Panc1 (cell line): ENCODE results near the gene AWAT2. TPM values are rescaled to one million over a fixed set of nuclear protein-coding genes. Genes with fewer than 3 reads are reported as not detected.
A peak's percentile ranks its signal among the peaks of the same experiment; 100 is the strongest.

Experiments
- ATAC-seq: fragments of 200-7000 bp; cut with Tn5 transposase; 2 replicates; pipeline ENCODE4 v1.9.1; 2020; ENCODE audit warnings: mild to moderate bottlenecking, moderate library complexity
- BruUV-seq: library from RNA; stranded (reverse); fragments of 400-500 nt; replicated peaks from 2 replicates; lab custom pipeline; 2021; lab: Mats Ljungman, UMichigan
- CTCF ChIA-PET: fragments of 300-600 bp; sonication (Branson Sonifier 250); formaldehyde crosslinking; loops from one replicate; lab custom pipeline; 2022; ENCODE audit warnings: antibody characterized with exemption; lab: Charles Lee
- POLR2A ChIA-PET: fragments of 300-600 bp; sonication (Branson Sonifier 250); formaldehyde crosslinking; loops from one replicate; lab custom pipeline; 2022; ENCODE audit warnings: antibody characterized with exemption; lab: Charles Lee
- DNase-seq: peaks from one replicate; pipeline ENCODE4 v3.0.0-alpha.2; 2010; ENCODE audit warnings: low read depth, low spot score
- H3K27ac ChIP-seq: 2 replicates; pipeline ENCODE4 v1.5.1; 2011; ENCODE audit warnings: mild to moderate bottlenecking, low read length, inconsistent platforms
- H3K27me3 ChIP-seq: fragments of 200-500 bp; sonication (Bioruptor generic); 2 replicates; pipeline ENCODE4 v1.6.0; 2014; ENCODE audit warnings: low read length, inconsistent platforms; ENCODE audit not compliant: control insufficient read depth, insufficient read depth
- H3K36me3 ChIP-seq: fragments of 200-500 bp; sonication (Bioruptor generic); 2 replicates; pipeline ENCODE4 v1.5.1; 2014; ENCODE audit warnings: inconsistent platforms, mild to moderate bottlenecking, low read length, moderate library complexity; ENCODE audit not compliant: control insufficient read depth, insufficient read depth
- H3K4me1 ChIP-seq: 2 replicates; pipeline ENCODE4 v1.5.1; 2011; ENCODE audit warnings: inconsistent platforms, mild to moderate bottlenecking, low read length, moderate library complexity; ENCODE audit not compliant: control insufficient read depth, insufficient read depth
- H3K4me3 ChIP-seq, 2 experiments: 2 replicates each; pipeline ENCODE4 v1.5.1; 2011 to 2012; ENCODE audit warnings: low read depth in 2 of 2, low read length in 2 of 2, mild to moderate bottlenecking in 2 of 2, inconsistent platforms in 1 of 2, moderate library complexity in 1 of 2
- H3K9me3 ChIP-seq: fragments of 200-500 bp; sonication (Bioruptor generic); 2 replicates; pipeline ENCODE4 v1.5.1; 2014; ENCODE audit warnings: low read depth, mild to moderate bottlenecking, inconsistent platforms, low read length, moderate library complexity; ENCODE audit not compliant: control insufficient read depth, insufficient read depth
- CTCF ChIP-seq: fragments of 450-650 bp; IDR thresholded peaks from 2 replicates; pipeline ENCODE4 v1.5.1; 2017; ENCODE audit warnings: mild to moderate bottlenecking
- POLR2AphosphoS5 ChIP-seq: IDR thresholded peaks from 2 replicates; pipeline ENCODE4 v1.6.1; 2012; ENCODE audit warnings: mild to moderate bottlenecking, low read depth, low read length, moderate library complexity
- REST ChIP-seq, 2 experiments: IDR thresholded peaks; 2 replicates each; pipeline ENCODE4 v1.6.1; 2011 to 2012; ENCODE audit warnings: low read depth in 2 of 2, control low read depth in 1 of 2, low read length in 1 of 2, mild to moderate bottlenecking in 1 of 2, moderate library complexity in 1 of 2; ENCODE audit not compliant: insufficient read depth in 1 of 2
- SIN3A ChIP-seq: IDR thresholded peaks from 2 replicates; pipeline ENCODE4 v1.6.1; 2012; ENCODE audit warnings: low read depth, mild to moderate bottlenecking, low read length, moderate library complexity, borderline replicate concordance; ENCODE audit not compliant: insufficient read depth
- TCF7L2 ChIP-seq: IDR thresholded peaks from 2 replicates; pipeline ENCODE4 v1.6.1; 2011; ENCODE audit warnings: mild to moderate bottlenecking, low read depth, low read length, inconsistent platforms
- in situ Hi-C: cut with HindIII; loops from 2 replicates; pipeline ENCODE4 v1.10.0; 2016; ENCODE audit warnings: low sequenced_read_pairs, low pct_unique_long_range_greater_than_20kb
- intact Hi-C: fragments of 100-400 bp; cut with micrococcal nuclease; formaldehyde crosslinking; loops from one replicate; pipeline ENCODE4 v1.10.0; 2022; ENCODE audit not compliant: unreplicated experiment
- total RNA-seq: library from RNA; stranded (reverse); gene quantifications from one replicate; pipeline ENCODE4 v1.2.1, GENCODE V29; 2021; ENCODE audit not compliant: unreplicated experiment

AWAT2 gene
- total RNA-seq, 1 experiment from 2014 or later, result not detected

- H3K27ac ChIP-seq, result no peak overlapping the region
- ChIA-PET POLR2A (no interaction called here), CTCF (interaction anchor here (0.6 to 1.8 kb wide), 2 partner anchors 64 to 1101 kb away, joined by 3 read pairs; no protein-coding TSS in a partner anchor)
- H3K4me3 ChIP-seq, result no peak overlapping the region
- no peaks in the 10 kb centered on the region for H3K9me3 ChIP-seq
- no TSS peak for BruUV-seq
- no peaks in the 10 kb centered on the region for H3K36me3 ChIP-seq
- TF ChIP-seq CTCF (peak; percentile 78), SIN3A (no peak)
- DNase-seq (no peak), ATAC-seq (peak; percentile 73; the same call in 1 of the 2 replicates)
- intact Hi-C loops, result loop anchor here (2.0 to 10.0 kb wide), 2 partner anchors 63 to 539 kb away; no protein-coding TSS in a partner anchor
- H3K27me3 ChIP-seq, result no peaks in the 10 kb centered on the region
- no peaks in the 10 kb centered on the region for H3K4me1 ChIP-seq
- in situ Hi-C loops, result no loop called here
These were observed 16.2 kb downstream of the AWAT2 start for GRCh38 chrX:70033348-70034051.

GRCh38 chrX:70032792-70033191 lies 16.9 kb downstream of the AWAT2 start:
- POLR2A ChIA-PET, result no interaction called here
- in situ Hi-C loops, result no loop called here
- Histone ChIP-seq H3K36me3 (no peaks in the 10 kb centered on the region), H3K4me3 (no peak overlapping the region), H3K4me1 (no peaks in the 10 kb centered on the region), H3K9me3 (no peaks in the 10 kb centered on the region), H3K27ac (no peak overlapping the region), H3K27me3 (no peaks in the 10 kb centered on the region)
- no TSS peak for BruUV-seq
- intact Hi-C loops, result loop anchor here (2.0 to 10.0 kb wide), 2 partner anchors 64 to 538 kb away; no protein-coding TSS in a partner anchor
- ATAC-seq (no peak), DNase-seq (no peak)
- TF ChIP-seq SIN3A (no peak), TCF7L2 (no peak), REST (IDR thresholded peaks at IDR 0.05; ENCODE audit: insufficient read depth in 1 of 2, low read depth in 2 of 2, low read length in 1 of 2) (no peak), CTCF (no peak), POLR2AphosphoS5 (no peak)
- CTCF ChIA-PET, result interaction anchor here (1.8 kb wide), 1 partner anchor 65 kb away, joined by 3 read pairs; no protein-coding TSS in a partner anchor
